NCI-H1092 (cell line): ENCODE results near the gene HRNR.
"Not testable (repeated sequence)": the region's sequence is repeated elsewhere in the genome, so short reads cannot be mapped to it uniquely, and the experiment has no call there.

Experiments used
- DNase-seq: peaks from one replicate; lab custom pipeline; 2025; lab: John Stamatoyannopoulos, UW

Gene HRNR

DNA sequence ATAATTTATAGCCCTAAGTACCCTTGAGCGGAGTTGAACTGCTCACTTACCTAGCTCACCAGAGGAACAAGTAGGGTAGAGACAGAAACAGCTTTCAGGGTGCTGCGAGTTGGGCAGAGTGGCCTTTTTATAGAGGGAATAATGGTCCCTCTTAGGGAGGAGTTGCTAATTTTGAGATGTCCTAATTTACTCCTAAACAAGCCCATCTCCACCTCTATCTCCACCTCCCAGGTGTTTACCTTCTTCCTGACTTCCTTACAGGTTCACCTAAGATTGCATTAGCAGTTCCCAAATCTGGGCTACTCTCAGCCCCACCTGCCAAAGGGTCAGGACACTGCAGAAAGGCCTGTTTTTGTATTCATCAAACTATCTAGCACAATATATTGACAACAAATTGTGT lies at the start of gene HRNR:
HRNR (minus strand) TSS at position 101 of the 400 bp plus-strand sequence. CDS start 940 bp downstream, outside the sequence.
- DNase-seq = no peak

DNA sequence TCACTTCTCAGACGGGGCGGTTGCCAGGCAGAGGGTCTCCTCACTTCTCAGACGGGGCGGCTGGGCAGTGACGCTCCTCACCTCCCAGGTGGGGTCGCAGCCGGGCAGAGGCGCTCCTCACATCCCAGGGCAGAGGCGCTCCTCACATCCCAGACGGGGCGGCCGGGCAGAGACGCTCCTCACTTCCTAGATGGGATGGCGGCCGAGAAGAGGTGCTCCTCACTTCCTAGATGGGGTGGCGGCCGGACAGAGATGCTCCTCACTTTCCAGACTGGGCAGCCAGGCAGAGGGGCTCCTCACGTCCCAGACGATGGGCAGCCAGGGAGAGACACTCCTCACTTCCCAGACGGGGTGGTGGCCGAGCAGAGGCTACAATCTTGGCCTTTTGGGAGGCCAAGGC lies 32.4 kb upstream of the HRNR start:
- DNase-seq = not testable (repeated sequence)

DNA sequence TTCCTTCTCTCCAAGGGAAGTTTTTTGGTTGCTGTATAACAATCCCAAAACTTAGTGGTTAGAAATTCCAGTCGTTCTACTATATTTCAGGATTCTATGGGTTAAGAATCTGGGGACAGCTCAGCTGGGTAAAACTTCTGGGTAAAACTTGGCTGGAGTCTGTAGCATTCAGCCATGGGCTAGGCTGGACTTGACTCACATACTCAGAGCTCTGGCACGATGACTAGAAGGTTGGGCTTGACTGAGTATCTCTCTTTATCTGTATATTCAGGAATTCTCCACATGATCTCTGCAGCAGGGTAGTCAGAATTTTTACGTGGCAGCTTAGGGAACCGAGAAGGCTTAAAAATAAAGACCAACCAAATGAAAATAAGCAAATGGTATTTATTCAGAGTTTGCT lies 28.2 kb upstream of the HRNR start:
- no peak for DNase-seq

DNA sequence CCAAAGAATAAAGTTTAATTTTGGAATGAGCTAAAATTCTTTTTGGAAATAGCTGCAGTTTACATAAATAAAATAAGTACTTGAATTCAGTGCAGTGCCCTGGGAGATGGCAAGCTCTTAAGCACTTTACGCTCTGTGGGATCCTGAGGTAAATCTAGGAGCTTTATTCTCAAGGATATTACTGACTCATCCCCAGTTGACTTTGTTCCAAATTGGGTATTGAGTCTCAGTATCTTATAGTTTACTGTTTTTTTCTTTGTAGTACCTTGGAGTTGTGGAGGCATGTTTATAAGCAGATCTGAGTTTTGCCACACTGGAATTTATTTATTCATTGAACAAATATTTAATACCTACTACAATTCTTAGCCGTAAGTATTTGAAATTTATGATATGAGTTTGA lies 27.4 kb upstream of the HRNR start:
- DNase-seq = no peak

DNA sequence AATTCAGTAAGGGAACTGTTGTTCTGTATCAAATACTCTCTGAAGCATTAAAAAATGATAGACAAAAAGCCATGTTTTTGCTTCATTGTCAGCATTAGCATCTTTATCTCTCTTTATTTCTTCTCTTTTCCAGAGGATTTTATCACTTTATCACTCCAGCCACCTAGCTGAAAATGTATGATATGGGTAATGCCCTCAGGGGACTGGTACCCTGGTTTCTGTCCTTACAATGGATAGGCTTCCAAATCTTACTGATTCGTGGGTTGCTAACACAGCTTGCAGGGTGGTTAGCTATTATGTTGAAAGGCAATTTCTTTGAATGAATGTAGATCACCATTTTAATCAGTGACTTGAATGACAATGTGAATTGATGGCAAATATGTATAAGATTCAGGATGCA lies 23.3 kb upstream of the HRNR start:
- DNase-seq = no peak

DNA sequence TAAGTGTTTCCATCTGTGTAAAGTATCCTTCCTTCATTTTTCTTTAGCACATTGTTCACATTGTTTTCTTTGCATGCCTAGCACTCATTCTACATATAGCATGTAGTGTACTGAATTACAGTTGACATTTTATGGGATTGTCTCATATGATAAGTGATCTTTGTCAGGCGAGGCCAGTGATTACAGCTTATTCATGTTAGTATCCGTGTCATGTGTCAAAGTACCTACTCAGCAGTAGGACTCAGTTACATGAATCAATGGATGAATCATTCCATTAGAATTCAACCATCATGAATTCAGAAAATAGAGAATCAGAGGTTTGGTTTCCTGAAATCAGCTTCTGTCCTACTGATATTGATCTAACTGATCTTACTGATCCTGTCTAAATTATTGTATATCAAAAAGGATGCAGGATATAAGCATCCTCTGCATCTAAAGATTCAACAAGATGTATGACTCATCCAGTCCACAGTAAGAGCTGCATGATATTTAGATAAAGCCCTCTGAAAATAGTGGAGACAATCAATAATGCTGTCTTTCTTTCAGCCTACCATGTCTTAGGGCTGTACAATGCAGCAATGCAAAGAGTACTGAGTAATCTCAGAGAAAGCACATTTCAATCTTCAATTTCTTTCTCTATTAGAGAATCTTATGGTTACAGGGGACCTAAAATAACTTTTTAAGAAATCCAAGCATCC lies 20.7 kb upstream of the HRNR start:
- no peak for DNase-seq

DNA sequence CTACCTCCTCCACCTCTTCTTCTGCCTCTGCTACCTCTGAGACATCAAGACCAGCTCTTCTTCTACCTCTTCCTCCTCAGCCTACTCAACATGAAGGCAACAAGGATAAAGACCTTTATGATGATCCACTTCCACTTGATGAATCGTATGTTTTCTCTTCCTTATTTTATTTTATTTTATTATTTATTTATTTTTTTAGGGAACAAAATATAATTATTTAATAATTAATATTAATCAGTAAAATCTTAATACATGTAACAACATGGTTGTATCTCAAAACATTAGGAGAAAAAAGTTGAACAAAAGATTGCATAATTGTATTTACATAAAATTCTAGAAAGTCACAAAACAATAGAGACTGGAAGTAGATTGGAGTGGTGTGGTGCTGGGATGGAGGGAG lies 13.1 kb upstream of the HRNR start:
- no peak for DNase-seq

DNA sequence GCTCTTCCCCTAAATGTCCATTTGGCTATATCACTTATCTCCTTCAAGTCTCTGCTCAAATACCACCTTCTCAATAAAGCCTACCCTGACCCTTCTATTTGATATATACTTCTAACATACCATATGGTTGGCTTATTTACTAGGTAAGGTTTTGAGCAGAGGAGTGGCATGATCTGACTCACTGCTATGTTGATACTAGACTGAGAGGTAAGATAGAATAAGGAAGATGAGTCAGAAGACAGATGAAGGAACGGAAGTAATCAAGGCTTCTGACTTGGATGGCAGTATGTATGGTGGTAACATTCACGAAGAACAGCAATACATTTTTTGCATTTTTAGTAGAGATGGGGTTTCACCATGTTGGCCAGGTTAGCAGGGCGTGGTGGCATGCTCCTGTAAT lies 4.8 kb upstream of the HRNR start:
- DNase-seq = no peak

DNA sequence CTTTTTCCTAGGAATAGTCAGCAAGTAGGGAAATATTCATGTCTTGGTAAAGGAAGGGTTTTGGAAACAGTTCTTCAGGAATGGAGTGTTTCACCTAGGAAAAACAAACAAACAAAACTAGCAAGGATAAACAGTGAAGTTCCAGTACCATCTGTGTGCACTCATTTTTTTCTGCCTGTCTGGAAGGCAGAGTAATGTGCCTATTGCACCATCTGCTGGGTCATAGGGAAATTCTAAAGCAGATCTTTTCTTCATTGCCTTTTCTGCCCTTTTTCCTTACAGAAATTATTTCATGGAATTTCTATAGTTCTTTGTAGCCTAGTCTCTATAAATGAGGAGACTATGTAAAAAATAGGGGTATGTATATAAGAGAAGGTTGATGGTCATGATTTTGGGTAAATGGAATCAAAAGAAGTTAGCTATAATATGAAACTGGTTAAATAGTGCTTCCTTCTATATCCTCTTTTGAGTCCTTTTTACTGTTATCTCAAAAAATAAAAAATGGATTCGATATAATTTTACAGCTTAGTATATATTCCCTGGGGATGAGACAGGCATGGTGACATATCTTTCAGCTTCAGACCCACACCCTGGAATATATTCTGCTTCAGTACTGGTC lies 3.4 kb upstream of the HRNR start:
- DNase-seq = no peak

DNA sequence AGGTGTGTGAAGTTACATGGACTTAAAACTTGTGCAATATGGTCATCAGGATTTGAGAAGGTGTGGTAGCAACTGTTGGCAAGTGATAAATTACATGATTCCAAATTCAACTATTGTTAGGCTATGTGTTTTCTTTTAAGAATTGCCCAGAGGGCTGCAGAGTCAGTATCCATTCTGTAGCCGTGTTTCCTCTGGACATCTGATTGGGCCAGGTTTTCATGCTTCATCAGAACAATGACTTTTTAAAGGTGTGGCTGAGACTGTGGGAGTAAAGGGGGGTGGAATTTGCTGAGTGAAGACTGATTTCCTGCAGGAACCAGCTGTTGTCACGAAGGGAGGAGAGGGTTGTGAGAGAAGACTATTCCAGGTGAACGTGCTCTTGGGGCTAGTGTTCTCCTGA lies 1.7 kb upstream of the HRNR start:
- DNase-seq = no peak

DNA sequence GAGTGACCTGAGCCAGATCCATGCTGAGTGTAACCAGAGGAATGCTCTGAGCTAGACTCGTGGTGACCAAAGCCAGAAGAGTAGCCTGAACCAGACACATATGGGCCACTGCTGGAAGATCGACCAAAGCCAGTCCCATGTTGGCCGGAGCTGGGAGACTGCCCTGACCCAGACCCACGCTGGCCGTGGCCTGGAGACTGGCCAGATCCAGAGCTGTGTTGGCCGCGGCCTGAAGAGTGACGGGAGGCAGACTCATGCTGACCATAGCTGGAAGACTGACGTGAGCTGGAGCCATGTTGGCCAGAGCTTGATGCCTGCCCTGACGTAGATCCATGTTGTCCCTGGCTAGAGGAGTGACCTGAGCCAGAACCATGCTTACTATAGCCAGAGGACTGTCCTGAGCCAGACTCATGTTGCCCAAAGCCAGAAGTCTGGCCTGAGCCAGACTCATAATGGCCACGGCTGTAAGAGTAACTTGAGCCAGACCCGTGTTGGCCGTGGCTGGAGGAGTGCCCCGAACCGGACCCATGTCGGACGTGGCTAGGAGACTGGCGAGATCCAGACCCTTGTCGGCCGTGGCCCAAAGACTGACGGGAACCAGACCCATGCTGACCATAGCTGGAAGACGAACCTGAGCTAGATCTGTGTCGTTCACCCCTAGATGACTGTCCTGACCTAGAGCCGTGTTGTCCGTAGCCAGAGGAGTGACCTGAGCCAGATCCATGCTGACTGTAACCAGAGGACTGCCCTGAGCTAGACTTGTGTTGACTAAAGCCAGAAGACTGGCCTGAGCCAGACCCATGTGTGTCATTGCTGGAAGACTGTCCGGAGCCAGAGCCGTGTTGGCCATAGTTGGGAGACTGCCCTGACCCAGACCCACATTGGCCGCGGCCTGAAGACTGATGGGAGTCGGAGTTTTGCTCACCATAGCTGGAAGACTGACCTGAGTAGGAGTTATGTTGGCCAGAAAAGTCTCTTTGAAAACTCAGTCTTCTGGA lies 3.5 kb downstream of the HRNR start:
- no peak for DNase-seq

DNA sequence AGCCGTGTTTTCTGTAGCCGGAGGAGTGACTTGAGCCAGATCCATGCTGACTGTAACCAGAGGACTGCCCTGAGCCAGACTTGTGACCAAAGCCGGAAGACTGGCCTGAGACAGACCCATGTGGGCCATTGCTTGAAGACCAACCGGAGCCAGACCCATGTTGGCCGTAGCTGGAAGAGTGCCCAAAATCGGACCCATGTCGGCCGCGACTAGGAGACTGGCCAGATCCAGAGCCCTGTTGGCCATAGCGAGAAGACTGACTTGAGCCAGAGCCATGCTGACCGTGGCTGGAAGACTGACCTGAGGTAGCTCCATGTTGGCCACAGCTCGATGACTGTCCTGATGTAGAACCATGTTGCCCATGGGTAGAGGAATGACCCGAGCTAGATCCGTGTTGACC lies 4.6 kb downstream of the HRNR start:
- not testable (repeated sequence) for DNase-seq

DNA sequence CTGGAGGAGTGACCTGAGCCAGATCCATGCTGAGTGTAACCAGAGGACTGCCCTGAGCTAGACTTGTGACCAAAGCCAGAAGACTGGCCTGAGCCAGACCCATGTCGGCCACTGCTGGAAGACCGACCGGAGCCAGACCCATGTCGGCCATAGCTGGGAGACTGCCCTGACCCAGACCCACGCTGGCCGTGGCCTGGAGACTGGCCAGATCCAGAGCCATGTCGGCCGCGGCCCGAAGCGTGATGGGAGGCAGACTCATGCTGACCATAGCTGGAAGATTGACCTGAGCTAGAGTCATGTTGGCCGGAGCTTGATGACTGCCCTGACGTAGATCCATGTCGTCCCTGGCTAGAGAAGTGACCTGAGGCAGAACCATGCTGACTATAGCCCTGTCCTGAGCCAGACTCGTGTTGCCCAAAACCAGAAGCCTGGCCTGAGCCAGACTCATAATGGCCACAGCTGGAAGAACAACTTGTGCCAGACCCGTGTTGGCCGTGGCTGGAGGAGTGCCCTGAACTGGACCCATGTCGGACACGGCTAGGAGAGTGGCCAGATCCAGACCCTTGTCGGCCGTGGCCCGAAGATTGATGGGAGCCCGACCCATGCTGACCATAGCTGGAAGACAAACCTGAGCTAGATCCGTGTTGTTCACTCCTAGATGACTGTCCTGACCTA lies 5.1 kb downstream of the HRNR start:
- DNase-seq = no peak

DNA sequence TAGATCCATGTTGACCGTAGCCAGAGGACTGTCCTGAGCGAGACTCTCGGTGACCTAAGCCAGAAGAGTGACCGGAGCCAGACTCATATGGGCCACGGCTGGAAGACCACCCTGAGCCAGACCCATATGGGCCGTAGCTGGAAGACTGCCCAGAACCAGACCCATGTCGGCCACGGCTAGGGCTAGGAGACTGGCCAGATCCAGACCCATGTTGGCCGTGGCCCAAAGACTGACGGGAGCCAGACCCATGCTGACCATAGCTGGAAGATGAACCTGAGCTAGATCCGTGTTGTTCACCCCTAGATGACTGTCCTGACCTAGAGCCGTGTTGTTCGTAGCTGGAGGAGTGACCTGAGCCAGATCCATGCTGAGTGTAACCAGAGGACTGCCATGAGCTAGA lies 8.4 kb downstream of the HRNR start:
- DNase-seq = not testable (repeated sequence)

DNA sequence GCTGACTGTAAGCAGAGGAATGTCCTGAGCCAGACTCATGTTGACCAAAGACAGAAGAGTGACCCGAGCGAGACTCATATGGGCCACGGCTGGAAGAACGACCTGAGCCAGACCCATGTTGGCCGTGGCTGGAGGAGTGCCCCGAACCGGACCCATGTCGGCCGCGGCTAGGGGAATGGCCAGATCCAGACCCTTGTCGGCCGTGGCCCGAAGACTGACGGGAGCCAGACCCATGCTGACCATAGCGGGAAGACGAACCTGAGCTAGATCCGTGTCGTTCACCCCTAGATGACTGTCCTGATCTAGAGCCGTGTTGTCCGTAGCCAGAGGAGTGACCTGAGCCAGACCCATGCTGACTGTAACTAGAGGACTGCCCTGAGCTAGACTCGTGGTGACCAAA lies 9.1 kb downstream of the HRNR start:
- not testable (repeated sequence) for DNase-seq

DNA sequence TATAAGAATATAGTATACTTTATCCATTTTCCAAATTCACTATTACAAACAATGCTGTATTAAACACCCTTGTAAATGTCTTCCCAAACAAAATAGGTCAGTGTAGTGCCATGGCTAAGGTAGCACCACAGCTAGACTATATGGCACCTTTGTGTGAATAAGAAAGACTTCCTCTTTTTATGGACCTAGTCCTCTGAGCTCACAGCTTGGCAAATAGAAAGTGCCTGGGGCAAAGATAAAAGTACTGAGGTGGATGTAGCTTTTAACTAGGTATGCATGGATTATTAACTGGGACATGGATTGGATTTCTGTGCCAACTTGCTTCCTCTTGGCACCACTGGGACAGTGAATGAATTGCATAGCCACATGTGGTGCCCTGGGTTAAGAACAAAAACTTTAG lies 25.0 kb downstream of the HRNR start:
- DNase-seq = no peak

DNA sequence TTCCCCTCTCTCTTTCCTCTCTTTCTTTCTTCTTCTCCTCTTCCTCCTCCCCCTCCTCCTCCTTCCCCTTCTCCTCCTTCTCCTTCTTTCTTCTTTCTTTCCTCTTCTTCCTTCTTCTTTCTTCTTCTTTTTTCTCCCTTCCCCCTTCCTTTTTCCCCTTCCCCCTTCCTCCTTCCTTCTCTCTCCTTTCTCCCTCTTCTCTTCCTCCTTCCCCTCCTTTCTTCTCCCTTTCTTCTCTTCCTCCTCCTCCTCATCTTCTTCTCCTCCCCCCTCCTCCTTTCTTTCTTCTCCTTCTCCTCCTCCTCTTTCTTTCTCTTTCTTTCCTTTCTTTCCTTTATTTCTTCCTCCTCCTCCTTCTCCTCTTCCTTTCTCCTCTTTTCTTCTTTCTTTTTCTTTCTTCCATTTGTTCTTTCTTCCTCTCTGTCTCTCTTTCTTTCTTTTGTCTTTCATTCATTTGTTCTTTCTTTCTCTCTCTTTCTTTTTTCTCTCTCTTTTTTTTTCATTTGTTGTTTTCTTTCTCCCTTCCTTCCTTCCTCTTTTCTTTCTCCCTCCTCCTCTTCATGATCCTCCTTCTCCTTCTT lies 26.5 kb downstream of the HRNR start:
- no peak for DNase-seq

DNA sequence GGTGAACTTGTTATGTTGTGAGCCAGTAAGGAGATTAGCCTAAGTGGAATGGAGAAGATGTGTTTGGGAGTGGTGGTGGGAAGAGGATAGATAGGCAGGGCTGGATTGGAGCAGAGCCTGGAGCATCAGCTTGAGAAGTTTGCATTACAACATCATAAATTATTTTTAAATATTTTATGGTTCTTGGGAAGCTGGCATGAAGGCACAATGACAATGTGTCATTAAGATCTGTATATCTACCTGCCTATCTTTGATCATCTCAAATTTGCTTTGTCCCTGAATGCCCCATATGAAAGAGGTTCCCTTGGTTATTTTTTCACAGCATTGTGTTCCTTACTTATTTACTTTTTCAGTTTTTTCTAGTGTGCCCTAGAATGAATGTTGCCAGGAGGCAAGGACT lies 32.3 kb downstream of the HRNR start:
- DNase-seq = no peak

DNA sequence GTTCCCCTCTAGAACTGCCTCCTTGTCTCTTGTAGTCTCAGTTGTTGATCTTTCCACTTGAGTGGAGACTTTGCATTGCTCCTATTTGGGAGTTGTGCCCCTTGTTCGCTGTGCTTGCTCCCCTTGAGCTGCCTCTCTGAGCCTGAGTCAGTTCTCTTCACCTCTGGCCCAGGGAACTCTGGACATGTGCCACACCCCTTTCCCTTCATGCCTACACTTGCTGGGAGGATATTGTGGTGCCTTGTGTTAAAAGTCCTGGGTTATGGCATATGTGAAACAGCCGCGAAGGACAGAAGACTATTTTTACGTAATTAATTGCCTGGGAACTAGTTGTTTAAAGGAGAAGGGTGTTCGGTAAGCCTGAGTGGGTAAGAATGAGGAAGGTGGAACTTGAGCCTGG lies 32.7 kb downstream of the HRNR start:
- no peak for DNase-seq

DNA sequence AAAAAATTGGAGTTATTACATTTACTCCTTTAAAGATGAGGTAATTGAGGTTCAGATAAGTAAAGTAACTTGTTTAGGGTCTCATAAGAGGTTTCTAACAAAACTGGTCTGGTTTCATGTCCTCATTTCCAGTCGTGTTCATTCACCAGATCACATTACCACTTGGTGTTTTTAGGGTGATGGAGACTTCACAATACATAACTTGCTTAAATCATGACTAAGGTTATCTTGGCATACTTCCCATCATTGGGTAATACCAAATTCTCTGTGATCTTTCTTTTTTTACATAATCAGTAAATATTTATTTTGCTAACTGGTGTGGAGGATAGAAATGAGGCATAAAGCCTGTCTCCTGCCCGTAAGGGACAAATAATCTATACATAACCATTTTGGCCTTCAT lies 33.4 kb downstream of the HRNR start:
- no peak for DNase-seq

DNA sequence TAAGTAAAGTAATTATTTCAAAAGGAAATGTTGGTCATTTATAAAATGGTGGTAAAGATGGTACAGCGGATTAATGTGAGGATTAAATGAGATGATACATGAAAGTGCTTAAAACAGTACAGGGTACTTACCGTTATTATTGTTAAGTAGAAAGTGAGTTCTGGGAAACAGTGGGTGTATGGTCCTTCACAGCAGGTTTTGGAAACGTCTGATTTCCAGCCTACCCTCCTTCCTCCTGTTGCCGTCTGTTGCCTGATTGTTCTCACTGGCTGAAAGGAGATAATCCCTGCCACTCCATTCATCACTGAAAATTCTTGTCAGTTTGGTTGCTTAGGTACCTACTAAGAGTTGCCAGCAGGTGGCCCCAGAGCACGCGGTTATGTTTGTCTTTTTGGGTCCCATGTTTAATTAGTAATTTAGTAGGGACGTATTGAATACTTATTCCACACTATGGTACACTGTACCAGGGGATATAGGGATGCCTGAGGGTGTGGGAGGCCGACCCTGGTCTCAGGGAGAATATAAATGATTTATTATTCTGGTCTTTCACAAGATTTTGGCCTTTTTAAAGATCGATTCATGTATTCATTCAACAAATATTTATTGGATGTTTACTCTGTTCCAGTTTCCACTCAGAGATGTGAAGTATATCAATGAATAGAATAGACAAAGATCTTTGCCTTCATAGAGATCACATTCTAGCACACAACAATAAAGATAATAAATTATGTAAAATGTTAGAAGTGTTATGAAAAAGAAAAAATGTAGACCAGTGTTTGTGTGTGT lies 34.1 kb downstream of the HRNR start:
- DNase-seq = no peak
